Fibroblast of lung (primary cell): ENCODE measurements around the gene DCAF12. TPM values are rescaled to one million over a fixed set of nuclear protein-coding genes. Genes with fewer than 3 reads are reported as not detected.

Source experiments
- DNase-seq, 2 donors: peaks; one replicate each; pipeline versions ENCODE4 v3.0.0 to v3.0.0-alpha.2; 2010; ENCODE audit warnings: low read depth in 2 of 2
- H2AFZ ChIP-seq: 2 replicates; pipeline ENCODE4 v1.5.1; 2012; ENCODE audit warnings: low read length, control low read depth, inconsistent platforms
- H3K27ac ChIP-seq: 2 replicates; pipeline ENCODE4 v1.5.1; 2011; ENCODE audit warnings: low read length, control low read depth; ENCODE audit not compliant: insufficient read depth
- H3K27me3 ChIP-seq: 2 replicates; pipeline ENCODE4 v1.5.1; 2011; ENCODE audit warnings: mild to moderate bottlenecking, low read length; ENCODE audit not compliant: control insufficient read depth, insufficient read depth
- H3K36me3 ChIP-seq: 2 replicates; pipeline ENCODE4 v1.5.1; 2011; ENCODE audit warnings: low read length; ENCODE audit not compliant: control insufficient read depth, insufficient read depth
- H3K4me1 ChIP-seq: 2 replicates; pipeline ENCODE4 v1.5.1; 2011; ENCODE audit warnings: low read length; ENCODE audit not compliant: control insufficient read depth, insufficient read depth; ENCODE audit errors: extremely low read depth
- H3K4me2 ChIP-seq: 2 replicates; pipeline ENCODE4 v1.5.1; 2011; ENCODE audit warnings: low read length, control low read depth; ENCODE audit not compliant: insufficient read depth; ENCODE audit errors: extremely low read depth
- H3K4me3 ChIP-seq, 4 experiments: fragments of 200-600 bp in 1 of 4; sonication (generic) in 1 of 4; replicated peaks in 1 of 4; 2 replicates each; pipeline ENCODE4 v1.5.1; 2011 to 2016; ENCODE audit warnings: low read length in 4 of 4, low read depth in 3 of 4, mild to moderate bottlenecking in 3 of 4, control low read depth in 2 of 4, inconsistent platforms in 1 of 4, mixed read lengths in 1 of 4; ENCODE audit not compliant: insufficient read depth in 1 of 4; ENCODE audit errors: control extremely low read depth in 1 of 4
- H3K79me2 ChIP-seq: 2 replicates; pipeline ENCODE4 v1.5.1; 2012; ENCODE audit warnings: mild to moderate bottlenecking, low read length, inconsistent platforms; ENCODE audit not compliant: control insufficient read depth, insufficient read depth
- H3K9ac ChIP-seq: 2 replicates; pipeline ENCODE4 v1.5.1; 2011; ENCODE audit warnings: mild to moderate bottlenecking, low read length, control low read depth; ENCODE audit not compliant: insufficient read depth
- H3K9me3 ChIP-seq: 2 replicates; pipeline ENCODE4 v1.5.1; 2012; ENCODE audit warnings: low read depth, low read length; ENCODE audit not compliant: control insufficient read depth, insufficient read depth
- H4K20me1 ChIP-seq: 2 replicates; pipeline ENCODE4 v1.5.1; 2011; ENCODE audit warnings: low read length; ENCODE audit not compliant: control insufficient read depth, insufficient read depth; ENCODE audit errors: extremely low read depth
- CTCF ChIP-seq, 2 donors: IDR thresholded peaks in 1 of 2; conservative IDR thresholded peaks in 1 of 2; 1 replicate in 1 of 2; 2 replicates in 1 of 2; pipeline ENCODE4 v1.5.1; 2011 to 2012; ENCODE audit warnings: low read length in 2 of 2, control low read depth in 1 of 2, inconsistent platforms in 1 of 2, low read depth in 1 of 2, mild to moderate bottlenecking in 1 of 2
- EZH2 ChIP-seq: IDR thresholded peaks from 2 replicates; pipeline ENCODE4 v1.5.1; 2012; ENCODE audit warnings: low read length, control low read depth, mild to moderate bottlenecking; ENCODE audit errors: missing control alignments
- polyA plus RNA-seq, 2 donors: library from polyadenylated mRNA; depleted of rRNA in 1 of 2; stranded (reverse) in 1 of 2; unstranded in 1 of 2; fragments of >200 nt; gene quantifications; 2 replicates each; pipeline ENCODE4 v1.2.1, GENCODE V29; 2011 to 2012; ENCODE audit warnings: missing spikeins in 1 of 2
- total RNA-seq: library from RNA; depleted of rRNA; stranded (reverse); fragments of >200 nt; gene quantifications from 2 replicates; pipeline ENCODE4 v1.2.1, GENCODE V29; 2014

Gene DCAF12
- total and polyA plus RNA-seq, 2 donors (not counting 1 experiment from before 2014, with no cell fraction given) = 9.7 to 26.3 TPM

DNA sequence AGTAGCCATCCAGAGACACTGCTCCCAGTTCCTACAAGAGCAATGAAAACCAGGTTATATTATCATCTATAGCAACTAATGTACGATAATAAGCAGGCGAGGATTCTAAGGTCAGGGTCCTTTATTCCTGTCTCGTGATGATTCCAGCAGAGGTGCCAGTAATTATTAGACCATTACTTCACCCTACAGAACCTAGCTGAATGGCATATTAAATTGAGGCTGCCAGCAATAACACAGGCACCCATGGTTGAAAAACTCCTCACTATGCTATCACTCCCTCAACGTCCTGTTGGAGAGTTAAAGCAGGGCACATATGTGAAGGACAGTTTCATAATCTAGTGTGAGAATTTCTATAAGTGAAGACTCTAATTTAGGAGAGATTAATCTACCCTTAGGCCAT is 29.7 kb downstream of the DCAF12 start:
- Histone ChIP-seq H3K4me2 (no peak overlapping the region), H3K27ac (no peak overlapping the region), H3K9ac (no peak overlapping the region), H3K27me3 (no peaks in the 10 kb centered on the region), H3K4me3 (no peak overlapping the region), H4K20me1 (no peaks in the 10 kb centered on the region), H2AFZ (no peak overlapping the region), H3K36me3 (peaks cover 5% of the 10 kb centered on the region), H3K9me3 (no peaks in the 10 kb centered on the region), H3K4me1 (no peaks in the 10 kb centered on the region), H3K79me2 (no peaks in the 10 kb centered on the region)
- TF ChIP-seq EZH2 (no peak), CTCF (conservative IDR thresholded peaks at IDR 0.05 in 1 of 2, IDR thresholded peaks at IDR 0.05 in 1 of 2; ENCODE audit: low read depth in 1 of 2, low read length in 2 of 2) (no peak)
- DNase-seq = no peak

DNA sequence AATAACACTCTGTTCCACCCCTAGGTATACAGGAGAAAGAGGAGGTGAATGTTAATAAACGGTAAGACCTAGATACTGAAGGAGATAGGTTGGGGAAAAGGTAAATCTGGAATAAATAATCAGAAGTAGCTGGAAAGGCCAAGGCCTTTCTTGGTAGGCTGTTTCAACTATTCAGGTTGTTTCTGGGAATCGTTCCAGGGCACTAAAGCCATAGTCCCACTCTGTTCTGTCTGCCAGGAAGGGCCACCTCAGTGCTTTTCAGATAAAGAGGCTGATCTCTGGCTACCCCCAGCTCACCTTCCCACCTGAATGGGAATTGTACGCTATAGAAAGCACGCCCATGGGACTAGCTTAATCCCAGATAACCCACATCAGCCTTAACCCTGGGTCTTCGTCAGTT is 32.9 kb downstream of the DCAF12 start:
- Histone ChIP-seq H3K4me3 (no peak overlapping the region), H3K9ac (no peak overlapping the region), H3K9me3 (no peaks in the 10 kb centered on the region), H3K36me3 (peaks cover 5% of the 10 kb centered on the region), H3K4me2 (no peak overlapping the region), H4K20me1 (no peaks in the 10 kb centered on the region), H3K79me2 (no peaks in the 10 kb centered on the region), H2AFZ (no peak overlapping the region), H3K27me3 (no peaks in the 10 kb centered on the region), H3K27ac (no peak overlapping the region), H3K4me1 (no peaks in the 10 kb centered on the region)
- DNase-seq = no peak
- TF ChIP-seq CTCF (conservative IDR thresholded peaks at IDR 0.05 in 1 of 2, IDR thresholded peaks at IDR 0.05 in 1 of 2; ENCODE audit: low read depth in 1 of 2, low read length in 2 of 2) (no peak), EZH2 (no peak)

- H4K20me1 ChIP-seq = no peaks in the 10 kb centered on the region
- TF ChIP-seq CTCF (conservative IDR thresholded peaks at IDR 0.05 in 1 of 2, IDR thresholded peaks at IDR 0.05 in 1 of 2; ENCODE audit: low read depth in 1 of 2, low read length in 2 of 2) = no peak
- TF ChIP-seq EZH2 = no peak
- no peak overlapping the region for H3K27ac ChIP-seq
- no peaks in the 10 kb centered on the region for H3K4me1 ChIP-seq
- H3K4me3 ChIP-seq = no peak overlapping the region
- H3K9ac ChIP-seq = no peak overlapping the region
- H2AFZ ChIP-seq = no peak overlapping the region
- DNase-seq = peak in 1 of 2 donors; percentile 43
- H3K79me2 ChIP-seq = no peaks in the 10 kb centered on the region
- no peaks in the 10 kb centered on the region for H3K9me3 ChIP-seq
- no peak overlapping the region for H3K4me2 ChIP-seq
- H3K27me3 ChIP-seq = no peaks in the 10 kb centered on the region
- peaks cover 9% of the 10 kb centered on the region for H3K36me3 ChIP-seq
These were observed 37.2 kb downstream of the DCAF12 start for GRCh38 chr9:34089311-34089710.
